GM18907 (cell line): ENCODE measurements around the gene WWP2.

Experiments
- ATAC-seq: cut with Tn5 transposase; IDR thresholded peaks from one replicate; pipeline ENCODE4 v1.9.1; 2021; ENCODE audit warnings: mild to moderate bottlenecking, moderate library complexity; ENCODE audit not compliant: unreplicated experiment

The WWP2 gene

GRCh38 chr16:69922200-69922599 is 160.1 kb downstream of the WWP2 start:
- ATAC-seq = no peak

- no peak for ATAC-seq
Measured at GRCh38 chr16:69924041-69924775, 162.1 kb downstream of the WWP2 start.

GRCh38 chr16:69924777-69925191 is 162.7 kb downstream of the WWP2 start:
- no peak for ATAC-seq

- no peak for ATAC-seq
Measured at GRCh38 chr16:69925311-69925710, 163.2 kb downstream of the WWP2 start.

GRCh38 chr16:69926241-69926640 is 164.1 kb downstream of the WWP2 start:
- ATAC-seq = no peak

GRCh38 chr16:69927056-69927757 is 165.1 kb downstream of the WWP2 start:
- no peak for ATAC-seq

GRCh38 chr16:69928856-69929400 is 166.8 kb downstream of the WWP2 start:
- ATAC-seq = no peak

GRCh38 chr16:69929480-69929879 is 167.3 kb downstream of the WWP2 start:
- no peak for ATAC-seq

GRCh38 chr16:69930117-69930776 is 168.1 kb downstream of the WWP2 start:
- ATAC-seq = no peak

- no peak for ATAC-seq
Measured at GRCh38 chr16:69931631-69932030, 169.5 kb downstream of the WWP2 start.

- ATAC-seq = no peak
Measured at GRCh38 chr16:69932228-69932627, 170.1 kb downstream of the WWP2 start.

GRCh38 chr16:69932691-69933392 is 170.7 kb downstream of the WWP2 start:
- no peak for ATAC-seq

GRCh38 chr16:69934044-69934443 is 171.9 kb downstream of the WWP2 start:
- no peak for ATAC-seq

GRCh38 chr16:69934751-69935150 is 172.6 kb downstream of the WWP2 start:
- no peak for ATAC-seq

GRCh38 chr16:69935278-69935711 is 173.2 kb downstream of the WWP2 start:
- no peak for ATAC-seq

- ATAC-seq = no peak
Measured at GRCh38 chr16:69935740-69936139, 173.6 kb downstream of the WWP2 start.

- no peak for ATAC-seq
Measured at GRCh38 chr16:69936252-69936651, 174.1 kb downstream of the WWP2 start.

GRCh38 chr16:69936751-69937211 is 174.6 kb downstream of the WWP2 start:
- ATAC-seq = no peak

GRCh38 chr16:69937465-69937951 is 175.4 kb downstream of the WWP2 start:
- ATAC-seq = no peak

- no peak for ATAC-seq
Measured at GRCh38 chr16:69938981-69939820, 177.1 kb downstream of the WWP2 start.
